Measurements from ENCODE around the gene TMPRSS3. TPM values are rescaled to one million over a fixed set of nuclear protein-coding genes. Genes with fewer than 3 reads are reported as not detected.
"Not testable (repeated sequence)": the region's sequence is repeated elsewhere in the genome, so short reads cannot be mapped to it uniquely, and the experiment has no call there.

TMPRSS3 gene
- total RNA-seq, 2 donors from 2014 or later: 0.27 to 0.34 TPM

DNA sequence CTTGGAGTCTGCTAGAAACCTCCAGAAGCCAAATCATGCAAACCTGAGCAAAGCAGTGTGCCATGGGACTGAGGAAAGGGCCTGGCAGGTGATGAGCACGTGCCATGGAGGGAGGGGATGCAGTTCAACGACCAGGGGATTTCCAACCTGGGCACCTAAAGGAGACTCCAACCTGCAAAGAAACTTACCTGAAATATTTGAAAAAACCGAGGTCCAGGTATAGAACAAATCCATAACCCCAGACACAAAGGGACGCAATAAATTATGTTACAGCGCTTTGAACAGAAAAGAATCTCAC lies 16.7 kb upstream of the TMPRSS3 start:
- intact Hi-C loops (cut with DNase I): no loop called here
- no peaks in the 10 kb centered on the region for H3K27me3 ChIP-seq (replicated peaks; ENCODE audit: insufficient read depth)
- WGBS: 82% methylated on average over 5 of the region's 5 CpGs

DNA sequence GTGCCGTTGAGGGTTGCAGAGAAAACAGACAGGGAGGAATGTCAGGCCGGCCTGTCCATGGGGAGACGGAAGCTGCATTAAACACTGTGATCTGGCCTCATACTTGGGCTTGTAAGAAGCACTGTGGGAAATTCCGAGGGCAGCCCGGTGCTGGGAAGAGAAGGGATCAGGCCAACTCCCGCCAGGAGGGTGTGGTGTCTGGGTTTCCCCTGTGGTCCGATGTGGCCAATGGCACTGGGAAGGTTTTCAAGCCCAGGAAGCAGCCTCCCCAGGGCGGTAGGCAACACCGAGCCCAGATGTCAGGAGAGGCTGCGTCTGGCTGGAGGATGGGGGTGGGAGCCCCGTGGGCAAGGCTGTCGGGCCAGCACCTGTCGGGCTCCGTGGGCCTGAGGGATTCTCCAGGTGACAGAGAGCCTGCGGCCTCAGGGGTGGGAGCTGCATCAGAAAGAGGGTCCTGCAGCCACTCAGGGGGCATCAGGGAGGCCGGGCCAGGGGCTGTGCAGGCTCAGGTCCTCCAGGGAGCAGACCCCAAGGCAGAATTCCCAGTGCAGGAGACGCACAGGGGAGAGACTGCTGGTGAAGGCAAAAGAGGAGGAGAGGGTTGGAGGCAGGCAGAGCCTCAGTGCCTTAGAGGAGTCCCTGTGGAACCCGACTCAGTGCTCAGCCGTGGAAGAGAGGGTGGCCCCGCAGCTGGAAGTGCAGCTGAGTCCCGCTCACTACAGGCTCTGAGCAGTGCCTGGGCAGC lies 16.2 kb upstream of the TMPRSS3 start:
- intact Hi-C loops (cut with DNase I): no loop called here
- TF ChIP-seq, protein P1, sequence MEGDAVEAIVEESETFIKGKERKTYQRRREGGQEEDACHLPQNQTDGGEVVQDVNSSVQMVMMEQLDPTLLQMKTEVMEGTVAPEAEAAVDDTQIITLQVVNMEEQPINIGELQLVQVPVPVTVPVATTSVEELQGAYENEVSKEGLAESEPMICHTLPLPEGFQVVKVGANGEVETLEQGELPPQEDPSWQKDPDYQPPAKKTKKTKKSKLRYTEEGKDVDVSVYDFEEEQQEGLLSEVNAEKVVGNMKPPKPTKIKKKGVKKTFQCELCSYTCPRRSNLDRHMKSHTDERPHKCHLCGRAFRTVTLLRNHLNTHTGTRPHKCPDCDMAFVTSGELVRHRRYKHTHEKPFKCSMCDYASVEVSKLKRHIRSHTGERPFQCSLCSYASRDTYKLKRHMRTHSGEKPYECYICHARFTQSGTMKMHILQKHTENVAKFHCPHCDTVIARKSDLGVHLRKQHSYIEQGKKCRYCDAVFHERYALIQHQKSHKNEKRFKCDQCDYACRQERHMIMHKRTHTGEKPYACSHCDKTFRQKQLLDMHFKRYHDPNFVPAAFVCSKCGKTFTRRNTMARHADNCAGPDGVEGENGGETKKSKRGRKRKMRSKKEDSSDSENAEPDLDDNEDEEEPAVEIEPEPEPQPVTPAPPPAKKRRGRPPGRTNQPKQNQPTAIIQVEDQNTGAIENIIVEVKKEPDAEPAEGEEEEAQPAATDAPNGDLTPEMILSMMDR (IDR thresholded peaks at IDR 0.05): no peak
- no peak for TF ChIP-seq POLR2AphosphoS5 (IDR thresholded peaks at IDR 0.05)
- no peak for TF ChIP-seq POLR2A (IDR thresholded peaks at IDR 0.05)
- H3K27ac ChIP-seq: no peak overlapping the region
- no peaks in the 10 kb centered on the region for H3K9me3 ChIP-seq
- no peak overlapping the region for H3K4me3 ChIP-seq
- no peaks in the 10 kb centered on the region for H3K36me3 ChIP-seq
- 63% methylated on average over 21 of the region's 21 CpGs for WGBS
- H3K27me3 ChIP-seq (replicated peaks; ENCODE audit: insufficient read depth): no peaks in the 10 kb centered on the region
- H3K4me1 ChIP-seq (replicated peaks): no peaks in the 10 kb centered on the region
- no peak for DNase-seq (ENCODE audit: low spot score)

More for the DNA sequence above, 16.7 kb upstream of the TMPRSS3 start:
- TF ChIP-seq POLR2AphosphoS5 (IDR thresholded peaks at IDR 0.05): no peak
- no peak for TF ChIP-seq POLR2A (IDR thresholded peaks at IDR 0.05)
- TF ChIP-seq, protein P1 (IDR thresholded peaks at IDR 0.05): no peak
- no peaks in the 10 kb centered on the region for H3K4me1 ChIP-seq (replicated peaks)
- DNase-seq (ENCODE audit: low spot score): no peak
- H3K9me3 ChIP-seq: no peaks in the 10 kb centered on the region
- no peaks in the 10 kb centered on the region for H3K36me3 ChIP-seq
- no peak overlapping the region for H3K4me3 ChIP-seq
- no peak overlapping the region for H3K27ac ChIP-seq

DNA sequence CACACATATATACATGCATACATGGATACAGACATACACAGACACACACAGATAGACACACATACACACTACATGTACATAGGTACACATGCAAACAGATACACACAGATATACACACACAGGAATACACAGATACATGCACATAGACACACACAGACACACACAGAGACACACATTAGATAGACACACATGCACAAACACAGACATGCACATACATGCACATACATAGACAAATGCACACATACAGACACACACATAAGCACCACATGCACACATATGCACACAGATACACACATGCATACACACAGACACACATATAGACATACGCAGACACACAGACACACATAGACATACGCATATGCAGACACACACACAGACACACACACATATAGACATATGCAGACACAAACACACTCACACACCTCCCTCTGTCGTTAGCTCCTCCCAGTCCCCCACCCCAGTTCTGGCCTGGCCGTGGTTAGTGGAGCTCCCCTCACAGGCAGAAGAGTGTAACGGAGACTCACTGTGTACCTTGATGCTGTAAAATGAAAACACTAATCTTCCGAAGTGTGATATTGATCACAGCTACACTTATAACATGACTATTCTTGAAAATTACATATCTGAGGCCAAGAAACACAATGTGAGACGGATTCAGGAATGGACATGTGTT lies 15.5 kb upstream of the TMPRSS3 start:
- H3K4me1 ChIP-seq (replicated peaks): no peaks in the 10 kb centered on the region
- TF ChIP-seq POLR2A (IDR thresholded peaks at IDR 0.05): no peak
- TF ChIP-seq, protein P1 (IDR thresholded peaks at IDR 0.05): no peak
- TF ChIP-seq POLR2AphosphoS5 (IDR thresholded peaks at IDR 0.05): no peak
- WGBS: 37% methylated on average over 7 of the region's 7 CpGs
- no peaks in the 10 kb centered on the region for H3K36me3 ChIP-seq
- no peak overlapping the region for H3K4me3 ChIP-seq
- H3K9me3 ChIP-seq: no peaks in the 10 kb centered on the region
- no peak for DNase-seq (ENCODE audit: low spot score)
- H3K27ac ChIP-seq: no peak overlapping the region
- intact Hi-C loops (cut with DNase I): no loop called here
- no peaks in the 10 kb centered on the region for H3K27me3 ChIP-seq (replicated peaks; ENCODE audit: insufficient read depth)

DNA sequence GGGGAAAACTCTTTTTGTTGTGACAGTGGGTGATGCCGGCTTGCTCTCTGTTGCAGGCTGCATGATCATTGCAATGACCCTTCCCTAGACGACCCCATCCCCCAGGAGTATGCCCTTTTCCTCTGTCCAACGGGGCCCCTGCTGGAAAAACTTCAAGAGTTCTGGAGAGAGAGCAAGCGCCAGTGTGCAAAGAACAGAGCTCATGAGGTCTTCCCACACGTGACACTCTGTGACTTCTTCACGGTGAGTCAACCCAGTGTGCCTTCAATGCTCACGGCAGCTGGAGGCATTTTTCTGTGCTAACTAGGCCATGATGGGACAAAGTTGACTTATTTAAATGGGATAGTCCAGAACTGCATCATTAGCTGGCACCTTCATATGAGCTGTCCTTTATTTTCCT lies 13.5 kb upstream of the TMPRSS3 start:
- WGBS: 74% methylated on average over 7 of the region's 7 CpGs
- Histone ChIP-seq H3K36me3 (no peaks in the 10 kb centered on the region), H3K9me3 (no peaks in the 10 kb centered on the region), H3K27me3 (replicated peaks; ENCODE audit: insufficient read depth) (no peaks in the 10 kb centered on the region), H3K27ac (no peak overlapping the region), H3K4me3 (no peak overlapping the region), H3K4me1 (replicated peaks) (no peaks in the 10 kb centered on the region)
- intact Hi-C loops (cut with DNase I): no loop called here
- DNase-seq (ENCODE audit: low spot score): no peak
- TF ChIP-seq, protein P1 (IDR thresholded peaks at IDR 0.05): no peak
- TF ChIP-seq POLR2A (IDR thresholded peaks at IDR 0.05) (no peak), POLR2AphosphoS5 (IDR thresholded peaks at IDR 0.05) (no peak)

DNA sequence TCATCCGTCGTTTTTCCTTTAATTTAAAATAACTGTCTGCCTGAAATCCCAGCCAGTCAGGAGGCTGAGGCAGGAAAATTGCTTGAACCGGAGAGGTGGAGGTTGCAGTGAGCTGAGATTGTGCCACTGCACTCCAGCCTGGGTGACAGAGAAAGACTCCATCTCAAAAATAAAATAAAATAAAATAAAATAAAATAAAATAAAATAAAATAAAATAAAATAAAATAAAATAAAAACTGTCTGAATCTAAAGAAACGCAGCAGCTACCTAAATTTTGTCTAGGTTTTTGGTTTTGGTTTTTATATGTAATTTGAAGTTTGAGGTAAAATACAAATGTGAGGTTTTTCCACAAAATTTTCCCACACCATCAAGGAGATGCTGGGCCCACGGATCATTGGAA lies 12.9 kb upstream of the TMPRSS3 start:
- H3K27ac ChIP-seq; H3K4me3 ChIP-seq; H3K4me1 ChIP-seq (replicated peaks); H3K9me3 ChIP-seq; DNase-seq (ENCODE audit: low spot score); intact Hi-C loops (cut with DNase I); H3K36me3 ChIP-seq; H3K27me3 ChIP-seq (replicated peaks; ENCODE audit: insufficient read depth): not testable (repeated sequence)
- WGBS: 81% methylated on average over 5 of the region's 5 CpGs
